Measurements from ENCODE around the gene SIVA1.

The SIVA1 gene

DNA sequence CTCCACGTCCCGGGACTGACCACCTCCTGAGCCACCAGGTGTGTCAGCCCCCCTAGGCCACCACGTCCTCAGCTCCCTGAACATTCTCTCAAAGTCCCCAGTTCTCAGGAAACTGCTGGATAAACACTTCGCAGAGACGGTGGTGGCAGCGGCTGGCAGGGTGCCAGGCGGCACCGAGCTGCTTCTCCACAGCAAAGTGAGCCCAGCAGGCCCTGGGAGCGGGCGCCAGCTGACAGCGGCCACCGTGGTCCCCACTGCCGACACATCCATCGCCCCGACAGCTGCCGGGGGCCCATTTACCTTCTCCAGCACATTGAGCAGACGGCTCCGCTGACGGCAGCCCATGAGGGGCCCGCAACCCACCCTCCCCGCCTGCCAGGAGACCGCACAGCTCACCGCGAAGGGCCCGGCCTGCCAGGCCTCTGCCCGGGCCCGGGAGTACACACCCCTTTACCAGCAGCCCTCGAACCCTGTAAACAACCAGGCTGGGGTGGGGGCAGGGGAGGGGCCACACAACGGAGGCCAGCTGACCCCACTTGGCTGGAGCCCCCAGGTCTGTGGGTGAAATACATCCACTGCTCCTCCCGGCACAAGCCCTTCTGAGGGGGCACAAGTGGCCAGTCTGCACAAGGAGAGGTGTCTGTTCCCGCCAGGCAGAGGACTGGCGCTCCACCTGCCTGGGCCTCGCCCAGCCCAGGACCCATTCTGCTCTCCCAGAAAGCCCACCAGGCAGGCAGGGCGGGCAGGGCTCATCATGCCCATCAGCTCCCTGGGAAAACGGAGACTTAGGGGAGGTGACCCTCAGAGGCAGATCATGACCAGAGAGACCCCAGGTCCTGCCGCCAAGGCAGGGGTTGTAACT, 32.1 kb downstream of the SIVA1 start:
- no peak for DNase-seq (ENCODE audit: low read depth in 2 of 2)

DNA sequence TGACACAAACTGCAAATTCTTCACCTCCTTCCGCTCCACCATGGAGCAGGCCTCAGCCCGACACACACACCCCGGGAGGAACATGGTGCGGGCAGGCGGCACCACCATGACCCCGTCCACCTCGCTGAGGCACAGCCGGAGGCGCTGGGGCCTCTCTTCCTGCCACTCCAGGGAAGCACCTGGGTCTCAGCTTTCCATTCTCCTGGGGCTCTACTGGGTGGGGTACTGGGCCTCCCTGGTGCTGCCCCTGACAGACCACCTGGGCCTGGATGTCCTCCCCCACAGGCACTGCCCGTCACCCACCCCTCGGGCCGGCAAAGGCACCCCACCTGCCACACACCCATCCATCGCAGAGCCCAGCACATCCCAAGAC, 32.7 kb downstream of the SIVA1 start:
- no peak for DNase-seq (ENCODE audit: low read depth in 2 of 2)

DNA sequence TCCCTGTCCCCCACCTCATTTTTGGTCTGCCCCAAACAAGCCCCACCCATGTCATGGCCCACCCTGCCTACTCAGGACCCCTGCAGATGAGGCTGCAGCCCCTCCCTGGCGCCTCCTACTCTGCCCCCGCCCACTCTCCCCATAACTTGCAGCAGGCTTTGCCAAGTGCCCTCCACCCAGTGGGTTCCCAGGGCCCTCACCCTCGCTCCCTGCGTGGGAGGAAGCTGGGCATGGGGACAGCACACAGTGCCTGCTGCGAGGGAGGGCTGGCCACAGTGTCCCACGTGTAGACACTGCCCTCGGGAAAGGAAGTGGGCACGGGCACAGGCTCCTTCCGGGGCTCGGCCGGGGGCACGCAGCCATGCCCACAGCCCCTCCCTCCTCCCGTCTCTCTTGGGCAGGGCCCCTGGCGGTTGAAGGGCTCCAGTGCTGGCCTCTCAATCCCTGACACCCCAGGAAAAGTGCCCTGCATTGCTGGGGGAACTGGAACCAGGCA, 33.2 kb downstream of the SIVA1 start:
- DNase-seq (ENCODE audit: low read depth in 2 of 2): no peak

DNA sequence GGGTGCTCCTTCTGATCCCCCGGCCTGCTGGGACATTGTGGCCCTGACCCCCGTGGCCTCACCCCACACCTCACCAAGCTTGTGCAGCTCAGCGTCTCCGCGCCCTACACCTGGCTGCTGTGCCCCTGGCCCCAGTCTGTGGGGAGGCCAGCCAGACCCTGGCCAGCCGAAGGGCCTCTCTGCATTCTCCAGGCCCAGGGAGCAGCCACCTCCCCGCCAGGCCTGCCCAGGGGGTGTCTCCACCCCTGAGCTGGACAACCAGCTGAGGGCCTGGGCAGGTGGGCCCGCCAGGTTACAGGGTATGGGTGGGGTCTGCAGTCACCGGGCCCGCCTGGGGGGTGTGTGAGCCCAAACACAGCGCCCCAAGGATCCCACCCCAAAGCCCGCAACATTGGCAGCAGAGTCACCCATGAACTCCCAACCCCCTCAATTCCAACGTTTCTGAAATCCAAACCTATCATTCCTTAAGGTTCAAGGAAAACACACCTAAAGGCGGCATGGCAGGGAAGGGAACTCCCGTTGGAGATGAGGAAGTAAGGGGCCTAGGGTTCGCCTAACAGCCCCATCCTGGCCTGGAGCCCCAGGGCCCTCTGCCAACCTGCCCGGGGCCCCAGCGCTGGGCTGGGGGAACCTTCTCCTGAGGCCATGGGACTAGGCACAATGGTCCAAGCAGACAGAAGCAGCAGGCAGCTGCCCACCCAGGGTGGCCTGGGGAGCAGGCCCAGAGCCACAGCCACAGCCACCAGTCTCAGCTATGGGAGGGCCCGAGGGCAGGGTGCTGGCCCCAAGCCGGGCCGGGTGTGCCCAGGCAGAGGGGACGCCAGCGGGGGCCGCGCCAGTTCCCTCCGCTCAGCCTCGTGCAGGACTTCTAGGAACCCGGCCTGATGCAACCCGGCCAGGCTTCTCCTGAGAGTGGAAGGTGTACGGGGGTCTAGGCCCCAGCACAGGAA, 34.1 kb downstream of the SIVA1 start:
- DNase-seq (ENCODE audit: low read depth in 2 of 2): no peak

DNA sequence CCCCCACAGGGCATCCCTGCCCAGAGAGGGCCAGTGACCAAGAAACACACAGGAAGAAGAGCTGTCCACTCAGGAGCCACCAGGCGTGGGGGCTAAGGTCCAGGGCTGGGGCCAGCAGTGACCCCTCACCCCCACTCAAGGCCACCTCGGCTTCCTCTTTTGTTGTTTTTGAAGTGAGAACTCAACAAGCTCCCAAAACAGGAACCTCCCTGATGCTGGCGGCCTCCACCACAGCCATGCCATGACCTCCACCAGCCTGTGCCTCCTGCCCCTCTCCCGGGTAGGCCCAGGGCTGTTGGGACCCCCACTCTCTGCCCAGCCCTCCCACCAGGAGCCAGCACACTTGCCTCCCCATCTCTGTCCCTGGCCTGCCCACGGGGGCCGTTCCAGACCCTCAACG, 34.8 kb downstream of the SIVA1 start:
- DNase-seq (ENCODE audit: low read depth in 2 of 2): no peak

DNA sequence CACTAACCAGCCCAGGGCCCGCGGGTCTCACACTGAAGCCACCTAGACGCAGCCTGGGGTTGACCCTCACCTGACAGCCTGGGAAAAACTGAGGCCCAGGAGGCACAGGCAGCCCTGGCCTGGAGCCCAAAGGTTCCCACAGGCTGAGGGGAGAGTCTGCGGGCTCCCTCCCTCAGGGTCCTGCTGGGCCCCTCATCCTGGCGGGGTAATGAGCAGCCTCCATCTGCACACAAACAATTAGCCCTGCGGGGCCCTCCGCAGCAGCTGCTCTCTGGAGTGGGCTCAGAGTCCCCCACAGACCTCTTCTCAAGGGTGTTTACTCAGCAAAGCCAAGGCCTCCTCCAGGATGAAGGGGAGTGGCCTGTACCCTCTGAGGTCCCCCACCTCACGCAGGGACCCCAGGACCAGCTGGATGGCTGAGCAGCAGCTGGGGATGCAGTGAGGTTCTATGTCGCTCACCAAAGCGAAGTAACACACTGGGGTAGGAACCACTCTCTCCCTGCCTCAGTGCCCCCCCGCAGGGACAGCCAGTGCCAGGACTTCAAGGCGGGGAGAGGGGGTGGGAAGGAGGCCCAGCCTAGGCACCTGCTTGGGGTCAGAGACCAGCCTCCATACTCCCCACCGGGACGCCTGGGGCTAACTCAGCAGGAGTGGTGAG, 35.3 kb downstream of the SIVA1 start:
- no peak for DNase-seq (ENCODE audit: low read depth in 2 of 2)

DNA sequence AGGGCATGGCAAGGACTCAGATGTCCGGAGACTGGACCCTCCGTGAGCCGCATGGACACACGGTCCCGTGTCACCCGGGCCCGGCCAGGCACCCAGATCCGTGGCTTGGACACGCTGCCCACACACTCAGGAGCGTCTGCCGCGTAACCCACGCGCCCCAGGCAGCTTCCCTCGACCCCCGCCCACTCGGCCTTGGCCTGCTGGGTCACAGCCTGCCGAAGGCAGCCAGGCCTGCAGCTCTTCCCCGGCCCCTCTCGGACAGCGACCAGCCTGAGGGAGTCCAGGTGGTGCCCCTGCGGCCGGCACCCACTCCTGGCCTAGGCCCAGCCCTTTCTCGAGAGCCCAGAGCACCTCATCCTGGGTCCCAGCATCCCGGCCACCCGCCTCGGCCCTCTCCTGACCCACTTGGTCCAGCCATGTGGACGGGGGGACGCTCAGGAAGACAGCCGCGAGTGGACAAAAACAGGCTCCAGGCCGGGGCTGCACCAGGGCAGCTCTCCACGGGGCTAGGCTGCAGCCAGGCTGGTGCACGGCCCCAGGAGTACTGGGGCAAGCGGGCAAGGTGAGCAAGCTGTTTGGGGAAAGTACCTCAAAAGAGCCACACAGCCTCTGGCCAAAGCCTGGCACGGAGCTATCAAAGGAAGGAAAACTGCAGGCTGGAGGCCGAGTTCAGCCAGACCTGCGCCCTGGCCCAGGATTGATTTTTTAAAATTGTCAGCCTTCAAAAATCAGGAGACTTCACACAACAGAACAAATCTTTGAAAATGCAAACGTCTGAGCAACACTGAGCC, 36.1 kb downstream of the SIVA1 start:
- no peak for DNase-seq (ENCODE audit: low read depth in 2 of 2)

DNA sequence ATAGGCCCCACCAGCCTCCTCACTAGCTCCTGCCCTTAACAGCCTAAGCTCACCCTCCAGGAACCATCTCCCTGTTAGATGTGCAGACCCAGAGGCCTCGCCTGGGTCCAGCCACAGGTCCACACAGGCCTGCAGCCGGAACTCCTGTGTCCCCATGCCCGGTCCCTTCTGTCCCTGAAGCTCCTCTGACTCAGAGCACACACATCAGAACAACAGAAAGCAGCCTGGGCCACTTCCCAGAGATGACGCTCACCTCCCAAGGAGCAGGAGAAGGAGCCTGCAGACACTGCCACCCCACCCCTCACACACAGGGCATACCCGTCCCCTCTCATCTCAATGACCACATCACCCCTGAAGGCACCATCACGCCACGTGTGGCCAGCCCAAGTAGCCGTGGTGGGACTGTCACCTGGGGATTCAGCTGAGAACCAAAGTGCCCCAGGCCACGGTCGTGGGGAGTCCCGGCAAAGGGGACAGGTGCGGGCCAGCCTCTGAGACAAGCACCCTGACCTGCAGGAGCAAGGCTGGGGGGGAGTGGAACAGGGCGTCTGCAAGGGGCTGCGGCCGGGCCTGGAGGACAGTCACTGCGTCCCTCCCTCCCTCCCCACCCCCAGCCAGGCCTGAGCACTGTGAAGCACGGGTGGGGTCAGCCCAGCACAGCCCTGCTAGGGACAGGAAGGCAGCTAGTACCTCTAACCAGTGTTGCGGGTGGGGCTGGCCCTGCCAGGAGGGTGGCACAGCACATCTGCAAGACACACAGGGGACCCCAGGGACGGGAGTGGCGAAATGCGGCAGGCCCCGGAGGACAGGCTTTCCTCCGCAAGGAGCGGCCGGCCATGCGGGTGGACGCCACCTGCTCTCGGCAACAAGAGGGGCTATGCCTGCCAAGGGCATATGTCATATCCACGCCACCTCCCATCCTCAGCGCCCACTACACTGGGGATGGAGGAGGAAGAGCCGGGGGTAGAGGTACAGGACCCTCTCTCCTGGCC, 37.1 kb downstream of the SIVA1 start:
- DNase-seq (ENCODE audit: low read depth in 2 of 2): no peak

DNA sequence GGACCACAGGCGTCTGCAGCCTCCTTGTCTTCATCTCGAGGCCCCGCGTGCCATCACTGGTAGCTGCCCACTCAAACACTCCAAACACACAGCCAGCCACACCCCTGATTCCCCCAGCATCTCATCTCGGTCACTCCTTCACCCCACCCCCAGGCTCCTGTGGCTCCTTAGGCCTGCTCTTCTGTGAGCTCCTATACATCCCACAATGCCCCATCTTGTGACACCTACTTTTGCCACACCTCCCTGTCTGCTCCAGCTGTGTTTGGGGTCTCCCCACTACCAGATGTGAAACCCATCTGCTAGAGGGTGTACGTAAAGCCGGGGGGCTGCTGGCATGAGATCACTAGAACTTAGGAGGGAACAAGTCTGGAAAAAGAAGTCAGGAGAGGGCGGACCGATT, 38.5 kb downstream of the SIVA1 start:
- DNase-seq (ENCODE audit: low read depth in 2 of 2): no peak

DNA sequence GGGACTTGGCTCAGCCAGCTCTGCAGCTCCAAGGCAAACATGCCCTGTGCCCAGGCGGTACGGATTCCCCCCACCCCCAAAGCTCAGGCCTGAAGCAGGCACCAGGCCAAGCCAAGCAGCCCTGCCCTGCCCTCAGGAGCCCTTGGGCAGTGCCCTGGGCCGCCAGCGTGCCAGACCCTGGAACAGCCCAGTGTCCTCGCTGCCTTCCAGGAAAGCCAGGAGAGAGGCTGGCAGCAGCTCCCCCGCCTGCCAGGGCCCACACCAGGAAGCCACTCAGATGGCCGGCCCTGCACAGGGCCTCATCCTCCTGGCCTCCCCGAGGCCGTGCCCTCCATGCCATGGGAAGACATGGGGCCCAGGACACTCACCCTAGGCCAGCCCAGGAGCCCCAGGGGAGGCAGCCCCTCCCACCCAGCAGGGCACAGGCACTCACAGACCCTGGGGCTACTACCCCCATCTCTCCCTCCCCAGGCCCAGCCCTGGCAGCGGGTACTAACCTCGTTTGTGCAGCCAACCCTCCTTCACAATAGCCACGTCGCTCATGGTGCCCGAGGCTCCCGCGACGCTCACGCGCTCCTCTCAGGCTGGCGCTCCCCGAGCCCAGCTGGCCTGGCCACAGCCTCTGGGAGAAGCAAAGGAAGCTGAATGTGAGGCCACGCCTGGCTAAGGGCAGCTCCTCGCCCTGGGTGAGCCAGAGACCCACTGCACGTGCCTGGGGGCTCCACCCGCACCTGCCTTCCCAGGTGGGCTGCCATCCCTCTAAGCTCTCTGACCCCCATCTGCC, 39.3 kb downstream of the SIVA1 start:
- no peak for DNase-seq (ENCODE audit: low read depth in 2 of 2)

DNA sequence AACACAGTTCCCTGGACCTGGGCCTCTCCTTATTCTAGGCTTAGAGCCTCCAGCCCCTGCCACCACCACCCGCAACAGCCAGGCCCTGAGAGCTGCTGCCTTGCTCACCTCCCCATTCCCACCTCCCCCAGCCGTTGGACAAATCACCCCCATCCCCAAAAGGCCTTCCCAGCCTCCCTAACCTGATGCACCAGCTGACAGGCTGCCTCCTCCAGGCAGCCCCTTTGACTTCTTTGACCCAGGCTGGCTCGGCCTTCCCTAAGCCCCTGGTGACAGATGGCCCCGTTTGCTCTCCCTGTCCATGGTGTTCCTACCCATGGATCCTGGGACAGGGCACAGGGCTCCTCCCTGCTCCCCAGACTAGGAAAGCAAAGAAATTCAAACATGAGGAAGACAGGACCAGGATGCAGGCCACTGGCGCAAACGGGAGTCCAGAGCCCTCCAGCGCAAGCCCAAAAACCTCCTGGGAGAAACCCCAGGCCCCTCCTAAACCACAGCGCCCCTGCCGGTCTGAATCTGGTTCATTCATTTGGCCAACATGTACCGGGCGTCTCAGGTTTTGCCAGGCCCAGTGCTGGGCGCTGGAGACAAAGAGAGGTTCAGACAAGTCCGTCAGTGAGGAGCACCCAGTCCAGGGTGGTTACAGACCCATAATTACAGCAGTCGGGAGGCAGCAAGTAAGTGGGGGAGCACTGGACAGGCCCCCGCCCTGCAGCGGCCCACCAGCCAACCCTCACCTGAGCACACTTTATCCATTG, 40.2 kb downstream of the SIVA1 start:
- DNase-seq (ENCODE audit: low read depth in 2 of 2): no peak

DNA sequence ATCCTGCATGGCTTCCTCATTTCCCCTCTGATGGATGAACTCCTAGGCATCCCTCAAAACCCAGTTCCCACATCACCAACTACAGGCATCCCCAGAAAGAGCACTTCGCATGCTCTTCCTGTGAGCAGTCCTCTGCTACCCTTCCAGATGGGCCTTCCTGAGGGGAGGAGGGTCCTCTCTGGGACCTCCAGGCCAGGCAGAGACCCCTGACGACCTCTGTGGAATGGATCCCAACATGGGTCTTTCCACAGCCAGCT, 40.7 kb downstream of the SIVA1 start:
- no peak for DNase-seq (ENCODE audit: low read depth in 2 of 2)

DNA sequence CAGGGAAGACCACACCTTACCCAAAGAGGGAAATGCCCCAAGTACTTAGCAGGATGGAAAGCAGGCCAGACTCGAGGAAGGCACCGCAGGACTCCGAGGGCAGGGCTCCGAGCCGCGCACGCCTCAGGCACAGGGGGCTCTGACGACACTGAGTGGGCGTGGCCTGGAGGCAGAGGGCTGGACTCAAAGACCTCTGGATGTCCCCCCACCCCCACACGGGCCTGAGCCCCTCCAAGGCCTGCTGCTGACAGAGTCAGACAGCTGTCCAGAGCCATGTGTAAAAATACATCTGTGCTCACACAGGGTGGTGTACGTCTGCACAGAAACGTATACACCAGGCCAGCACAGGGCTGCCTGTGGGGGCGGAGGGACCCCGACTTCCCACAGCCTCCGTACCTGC, 41.2 kb downstream of the SIVA1 start:
- peak in 1 of 2 experiments; percentile 57 for DNase-seq (ENCODE audit: low read depth in 2 of 2)

DNA sequence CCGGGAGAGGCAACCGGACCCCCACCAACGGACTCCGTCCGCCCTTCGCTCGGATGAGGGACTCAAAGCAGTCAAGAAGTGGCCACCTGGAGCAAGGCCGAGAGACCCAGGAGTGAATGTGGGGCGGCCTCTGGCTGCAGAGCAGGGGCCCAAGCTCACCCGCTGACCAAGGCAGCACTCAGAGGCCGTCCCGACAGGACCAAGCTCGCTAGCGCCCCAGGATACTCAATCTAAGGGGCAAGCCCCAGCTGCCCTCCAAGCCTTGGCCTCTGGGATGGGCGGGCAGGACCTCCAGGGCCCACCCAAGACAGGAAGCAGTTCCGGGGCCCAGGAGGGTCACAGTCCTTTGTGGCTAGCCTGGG, 41.7 kb downstream of the SIVA1 start:
- DNase-seq (ENCODE audit: low read depth in 2 of 2): no peak

DNA sequence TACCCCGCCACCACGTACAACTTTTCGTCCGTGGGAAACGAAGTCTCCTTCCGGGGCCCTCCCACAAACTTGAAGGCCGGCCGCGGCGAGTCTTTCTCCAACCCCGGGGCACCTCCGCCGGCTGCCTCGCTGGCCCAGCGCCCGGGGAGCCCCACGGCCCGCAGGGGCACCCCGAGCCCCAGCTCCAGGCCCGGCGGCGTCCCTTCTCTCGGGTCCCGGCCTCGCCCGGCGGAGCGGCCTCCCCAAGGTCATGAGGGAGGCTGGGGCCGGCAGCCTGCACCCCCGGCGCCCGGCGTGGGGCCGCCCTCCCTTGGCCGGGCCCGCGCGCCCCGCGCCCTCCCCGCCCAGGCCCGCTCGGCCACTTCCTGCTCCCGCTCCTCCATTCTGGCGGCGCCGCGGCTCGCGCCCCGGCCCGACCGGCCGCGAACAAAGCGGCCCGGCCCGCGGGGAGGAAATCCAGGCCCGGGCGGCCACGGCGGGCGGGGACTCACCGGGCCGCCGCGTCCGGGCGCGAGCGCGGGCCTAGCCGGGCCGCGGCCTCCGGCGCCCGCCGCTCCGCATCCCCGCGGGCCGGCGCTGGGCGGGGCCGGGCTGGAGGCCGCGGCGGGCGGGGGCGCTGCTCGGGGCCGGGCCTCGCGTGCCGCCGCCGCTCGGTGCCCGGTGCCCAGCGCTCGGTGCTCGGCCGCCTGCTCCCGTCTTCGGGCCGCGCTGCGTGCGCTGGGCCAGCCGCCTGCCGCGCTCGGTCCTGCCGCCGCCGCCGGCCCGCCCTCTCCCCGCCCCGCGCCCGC, 42.2 kb downstream of the SIVA1 start, which contains the start of gene AKT1:
TSS of gene AKT1 (minus strand) at position 756 of the 788 bp plus-strand sequence. CDS start 3,105 bp downstream, outside the sequence.
- DNase-seq (ENCODE audit: low read depth in 2 of 2): peak in 1 of 2 experiments; percentile 31

DNA sequence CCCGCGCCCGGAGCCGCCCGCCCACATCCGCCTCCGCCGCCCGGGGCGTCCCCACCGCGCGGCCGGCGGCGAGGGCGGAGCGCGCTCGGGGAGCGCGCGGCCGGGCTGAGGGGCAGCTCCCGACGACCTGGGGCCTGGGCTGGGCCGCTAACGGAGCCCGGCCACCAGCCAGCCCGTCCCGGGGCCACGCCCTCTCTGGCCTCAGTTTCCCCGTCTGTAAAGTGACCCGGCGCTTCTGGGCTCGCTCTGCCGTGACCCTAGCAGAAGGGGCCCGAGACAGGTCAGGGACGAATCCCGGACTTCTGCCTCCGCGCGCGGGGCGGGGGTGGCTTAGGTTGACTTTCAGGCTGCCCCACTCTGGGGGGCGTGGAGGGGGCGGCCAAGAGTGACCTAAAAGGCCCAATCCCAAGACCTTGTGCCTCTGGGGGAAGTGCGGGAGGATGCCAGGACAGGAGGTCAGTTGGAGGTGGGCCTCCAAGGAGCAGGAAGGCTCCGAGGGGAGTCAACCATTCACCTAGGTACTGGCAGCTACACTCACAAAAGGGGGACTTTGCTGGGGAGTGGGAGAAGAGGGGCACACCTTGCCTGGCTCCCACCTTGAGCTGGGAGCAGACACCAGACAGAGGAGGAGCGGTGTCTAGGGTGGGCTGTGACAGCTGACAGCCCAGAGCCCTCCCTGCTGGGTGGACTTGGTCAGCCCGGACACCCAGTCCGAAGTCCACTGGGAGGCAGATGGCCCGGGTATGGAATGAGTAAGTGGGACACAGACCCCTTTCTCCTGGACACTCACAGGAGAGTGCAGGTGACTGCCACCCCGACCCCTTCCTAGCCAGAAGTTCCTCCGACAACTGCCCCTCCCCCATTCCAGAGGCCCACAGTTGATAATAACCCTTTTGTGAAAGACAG, 43.1 kb downstream of the SIVA1 start:
- DNase-seq (ENCODE audit: low read depth in 2 of 2): peak in 1 of 2 experiments; percentile 48

DNA sequence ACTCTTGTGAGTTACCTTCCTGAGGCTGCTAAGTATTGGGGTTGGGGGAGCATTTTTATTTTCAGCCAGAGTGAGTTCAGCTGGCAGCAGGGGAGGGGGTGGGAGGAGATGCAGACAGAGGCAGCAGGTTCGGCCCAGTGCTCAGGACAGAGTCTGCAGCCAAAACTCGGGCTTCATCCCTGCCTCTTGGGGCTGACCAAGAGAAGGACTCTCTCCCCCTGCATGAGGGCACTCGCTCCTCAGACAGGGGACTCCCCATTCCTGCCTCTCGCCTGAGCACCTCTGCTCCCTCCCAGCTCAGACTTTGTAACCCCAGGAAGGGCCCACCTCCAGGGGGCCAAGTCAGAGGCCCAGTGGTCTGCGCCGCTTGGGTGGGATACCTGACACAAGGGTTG, 43.7 kb downstream of the SIVA1 start:
- DNase-seq (ENCODE audit: low read depth in 2 of 2): no peak
